Neutrophil (primary cell): ENCODE results near the gene RABGAP1L.

Experiments used
- H3K27ac ChIP-seq: fragments of 200-600 bp; sonication (generic); 2 replicates; pipeline ENCODE4 v1.5.1; 2016; ENCODE audit warnings: mild to moderate bottlenecking, moderate library complexity
- H3K27me3 ChIP-seq: fragments of 200-600 bp; sonication (generic); 2 replicates; pipeline ENCODE4 v1.6.0; 2016; ENCODE audit warnings: mild to moderate bottlenecking
- H3K36me3 ChIP-seq: fragments of 200-600 bp; sonication (generic); 2 replicates; pipeline ENCODE4 v1.5.1; 2017
- H3K4me1 ChIP-seq, 2 experiments: fragments of 200-600 bp in 1 of 2; sonication (generic) in 1 of 2; 1 replicate in 1 of 2; 2 replicates in 1 of 2; pipeline versions ENCODE4 v1.5.1 to v1.6.1; 2013 to 2016; ENCODE audit warnings: low read depth in 1 of 2, low read length in 1 of 2, mild to moderate bottlenecking in 1 of 2, moderate library complexity in 1 of 2; ENCODE audit not compliant: control insufficient read depth in 1 of 2, insufficient read depth in 1 of 2
- H3K4me3 ChIP-seq, 2 experiments: fragments of 200-600 bp in 1 of 2; sonication (generic) in 1 of 2; 1 replicate in 1 of 2; 2 replicates in 1 of 2; pipeline ENCODE4 v1.5.1; 2013 to 2016; ENCODE audit warnings: low read depth in 1 of 2, low read length in 1 of 2, mild to moderate bottlenecking in 1 of 2, moderate library complexity in 1 of 2
- H3K9me3 ChIP-seq: fragments of 200-600 bp; sonication (generic); 2 replicates; pipeline ENCODE4 v1.5.1; 2016
- CTCF ChIP-seq: fragments of 200-600 bp; sonication (generic); IDR thresholded peaks from 2 replicates; pipeline ENCODE4 v1.5.1; 2016; ENCODE audit warnings: antibody characterized with exemption

The RABGAP1L gene

GRCh38 chr1:174656409-174657059 is 497.2 kb downstream of the RABGAP1L start:
- Histone ChIP-seq H3K36me3 (no peaks in the 10 kb centered on the region), H3K4me3 (no peak overlapping the region), H3K9me3 (no peaks in the 10 kb centered on the region), H3K27me3 (no peaks in the 10 kb centered on the region), H3K27ac (no peak overlapping the region), H3K4me1 (no peaks in the 10 kb centered on the region)
- TF ChIP-seq CTCF, result no peak

GRCh38 chr1:174657411-174657810 is 498.1 kb downstream of the RABGAP1L start:
- TF ChIP-seq CTCF, result no peak

DNA sequence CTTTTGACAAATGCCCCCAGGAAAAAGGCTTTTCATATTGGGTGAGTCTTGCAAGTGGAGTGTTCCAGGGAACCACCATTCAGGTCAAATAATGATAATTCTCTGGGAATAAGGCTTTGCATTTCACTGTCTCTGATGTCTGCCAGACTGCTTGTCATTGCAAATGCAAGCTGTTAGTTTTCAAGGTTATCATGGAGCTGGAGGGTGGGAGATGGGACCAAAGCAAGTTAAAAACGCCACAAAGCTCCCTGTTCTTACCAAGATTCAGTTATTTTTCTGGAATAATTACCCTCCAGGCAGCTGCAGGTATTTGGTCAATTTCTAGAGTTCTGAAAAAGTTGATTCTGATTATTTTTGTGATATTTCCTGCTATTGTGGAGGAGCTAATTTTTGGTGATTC is 498.6 kb downstream of the RABGAP1L start:
- H3K4me3 ChIP-seq, result no peak overlapping the region
- H3K27ac ChIP-seq, result no peak overlapping the region
- no peaks in the 10 kb centered on the region for H3K9me3 ChIP-seq
- H3K27me3 ChIP-seq, result no peaks in the 10 kb centered on the region
- no peaks in the 10 kb centered on the region for H3K4me1 ChIP-seq
- H3K36me3 ChIP-seq, result no peaks in the 10 kb centered on the region
- TF ChIP-seq CTCF, result no peak

More at GRCh38 chr1:174657411-174657810, 498.1 kb downstream of the RABGAP1L start:
- H3K36me3 ChIP-seq, result no peaks in the 10 kb centered on the region
- H3K27ac ChIP-seq, result no peak overlapping the region
- no peaks in the 10 kb centered on the region for H3K4me1 ChIP-seq
- no peaks in the 10 kb centered on the region for H3K27me3 ChIP-seq
- H3K4me3 ChIP-seq, result no peak overlapping the region
- H3K9me3 ChIP-seq, result no peaks in the 10 kb centered on the region

GRCh38 chr1:174659823-174660222 is 500.5 kb downstream of the RABGAP1L start:
- no peak for TF ChIP-seq CTCF
- Histone ChIP-seq H3K27ac (no peak overlapping the region), H3K9me3 (no peaks in the 10 kb centered on the region), H3K4me1 (no peaks in the 10 kb centered on the region), H3K4me3 (no peak overlapping the region), H3K36me3 (no peaks in the 10 kb centered on the region), H3K27me3 (no peaks in the 10 kb centered on the region)

- H3K4me1 ChIP-seq, result no peaks in the 10 kb centered on the region
- H3K27ac ChIP-seq, result no peak overlapping the region
- TF ChIP-seq CTCF, result no peak
- H3K9me3 ChIP-seq, result no peaks in the 10 kb centered on the region
- no peak overlapping the region for H3K4me3 ChIP-seq
- H3K27me3 ChIP-seq, result no peaks in the 10 kb centered on the region
- no peaks in the 10 kb centered on the region for H3K36me3 ChIP-seq
These were observed 501.2 kb downstream of the RABGAP1L start for GRCh38 chr1:174660476-174660875.
